ENCODE results near the gene TMEM240.
A peak's percentile ranks its signal among the peaks of the same experiment; 100 is the strongest.
"Not testable (repeated sequence)": the region's sequence is repeated elsewhere in the genome, so short reads cannot be mapped to it uniquely, and the experiment has no call there.

The TMEM240 gene

DNA sequence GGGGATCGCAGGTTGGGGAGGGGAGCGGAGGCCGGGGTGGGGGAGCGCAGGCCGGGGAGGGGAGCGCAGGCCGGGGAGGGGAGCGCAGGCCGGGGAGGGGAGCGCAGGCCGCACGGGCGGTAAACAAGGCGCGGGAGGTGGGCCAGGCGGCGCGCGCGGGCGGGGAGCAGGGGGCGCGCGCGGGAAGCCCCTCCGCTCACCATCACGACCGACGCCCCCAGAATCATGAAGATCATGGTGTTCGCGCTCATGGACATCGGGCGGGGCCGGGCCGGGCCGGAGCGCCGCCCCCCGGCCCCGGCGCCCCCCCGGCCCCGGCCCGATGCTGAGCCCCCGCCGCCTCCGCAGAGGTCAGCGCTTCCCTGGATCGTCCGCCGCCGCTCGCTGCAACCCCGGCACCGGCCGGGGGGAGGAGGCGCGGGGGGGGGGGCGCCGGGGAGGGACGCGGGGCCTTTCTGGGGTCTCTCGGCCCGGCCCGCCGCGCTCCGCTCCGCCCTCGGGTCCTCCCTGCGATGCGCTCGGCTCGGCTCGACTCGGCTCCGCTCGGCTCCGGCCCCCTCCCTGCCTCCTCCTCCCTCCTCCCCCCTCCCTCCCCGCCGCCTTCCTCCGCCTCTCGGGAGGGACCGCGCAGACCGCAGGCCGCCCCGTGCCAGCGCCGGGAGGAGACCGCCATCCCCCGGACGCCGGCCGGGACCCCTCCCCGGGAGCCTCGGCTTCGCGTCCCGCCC, at the start of gene TMEM240:
Gene TMEM240 (minus strand): TSS at position 535 of the 728 bp plus-strand sequence. CDS start 278 bp downstream, at position 257.
- peak in 1 of 2 experiments; percentile 37 for DNase-seq

DNA sequence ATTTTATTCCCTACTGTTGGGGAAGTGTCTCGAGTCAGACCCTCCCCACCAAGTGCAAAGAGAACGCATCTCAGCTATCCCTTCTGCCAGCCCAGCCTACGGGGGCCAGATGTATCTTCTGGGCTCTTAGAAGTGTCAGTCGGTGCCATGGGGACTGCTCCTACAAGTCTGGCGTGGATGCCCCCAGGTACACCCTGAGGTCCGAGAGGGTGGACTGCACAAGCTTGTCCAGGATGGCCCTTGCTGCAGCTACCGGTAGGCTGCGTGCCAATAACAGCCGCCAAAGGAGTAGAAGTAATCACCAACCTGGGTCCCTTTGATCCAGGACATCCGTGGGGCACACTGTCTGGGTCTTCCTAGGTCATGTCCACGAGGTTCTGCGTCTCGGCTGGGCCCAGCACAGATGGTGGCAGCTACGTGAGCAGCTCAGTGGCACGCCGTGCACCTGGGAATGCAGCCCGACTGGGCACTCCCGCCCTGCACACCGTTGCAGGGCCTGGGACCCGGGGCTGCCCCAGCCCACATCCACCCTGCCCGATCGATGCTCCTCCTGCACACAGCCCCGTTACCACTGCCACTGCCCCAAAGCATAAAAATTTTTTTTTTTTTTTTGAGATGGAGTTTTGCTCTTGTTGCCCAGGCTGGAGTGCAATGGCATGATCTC, 43.1 kb upstream of the TMEM240 start:
- DNase-seq: no peak

DNA sequence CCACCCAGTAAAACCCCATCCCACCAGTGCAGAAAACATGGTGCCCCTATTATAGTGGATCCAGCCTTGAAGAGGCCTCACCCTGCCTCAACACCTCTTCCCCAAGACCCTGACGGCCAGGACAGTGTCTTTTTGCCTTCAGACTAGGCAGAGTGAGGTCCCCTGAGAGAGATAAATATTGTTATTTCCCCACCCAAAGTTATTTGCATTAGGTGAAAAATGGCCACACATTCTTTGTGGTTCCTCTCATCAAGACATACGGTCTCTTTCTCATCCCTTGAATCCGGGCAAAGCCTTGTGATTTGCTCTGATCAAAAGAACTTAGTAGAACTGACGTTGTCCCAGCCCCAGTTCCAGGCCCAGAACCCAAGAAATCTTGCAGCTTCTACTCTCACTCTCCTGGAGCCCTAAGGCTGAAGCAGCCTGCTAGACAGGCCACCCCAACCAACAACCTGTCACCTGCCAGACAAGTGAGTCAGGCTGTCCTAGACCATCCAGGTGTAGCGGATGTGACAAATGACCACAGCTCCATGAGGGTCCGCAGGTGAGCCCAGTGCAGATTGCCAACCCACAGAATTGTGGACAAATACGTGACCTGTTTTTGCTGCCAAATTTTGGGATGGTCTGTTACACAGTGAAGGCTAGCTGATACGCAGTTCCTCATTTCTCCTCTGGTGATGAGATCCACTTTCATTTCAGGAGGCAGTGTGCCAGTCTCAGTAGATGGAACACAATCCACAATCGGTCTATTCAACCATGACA, 42.3 kb upstream of the TMEM240 start:
- DNase-seq: no peak

DNA sequence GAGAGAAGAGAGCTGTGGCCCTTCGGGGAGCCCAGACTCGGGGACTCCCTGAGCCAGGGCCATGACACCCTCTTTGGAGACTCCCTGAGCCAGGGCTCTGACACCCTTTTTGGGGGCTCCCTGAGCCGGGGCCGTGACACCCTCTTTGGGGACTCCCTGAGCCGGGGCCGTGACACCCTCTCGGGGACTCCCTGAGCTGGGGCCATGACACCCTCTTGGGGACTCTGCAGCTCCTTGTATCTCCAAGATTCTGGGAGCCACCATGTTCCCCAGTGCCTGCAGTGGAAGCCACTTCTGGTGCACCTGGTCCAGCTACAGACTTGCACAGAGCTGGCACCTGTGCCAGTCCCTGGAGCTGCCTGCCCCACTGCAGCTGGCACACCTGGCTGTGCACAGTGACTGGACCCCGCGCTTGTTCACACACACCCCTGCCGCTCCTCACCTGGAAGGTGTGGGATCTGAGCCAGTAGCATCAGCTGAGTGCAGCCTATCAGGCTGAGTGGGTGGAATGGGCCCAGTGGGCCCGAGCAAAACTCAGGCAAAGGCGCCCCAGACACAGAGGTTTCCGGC, 38.0 kb upstream of the TMEM240 start:
- DNase-seq: no peak

DNA sequence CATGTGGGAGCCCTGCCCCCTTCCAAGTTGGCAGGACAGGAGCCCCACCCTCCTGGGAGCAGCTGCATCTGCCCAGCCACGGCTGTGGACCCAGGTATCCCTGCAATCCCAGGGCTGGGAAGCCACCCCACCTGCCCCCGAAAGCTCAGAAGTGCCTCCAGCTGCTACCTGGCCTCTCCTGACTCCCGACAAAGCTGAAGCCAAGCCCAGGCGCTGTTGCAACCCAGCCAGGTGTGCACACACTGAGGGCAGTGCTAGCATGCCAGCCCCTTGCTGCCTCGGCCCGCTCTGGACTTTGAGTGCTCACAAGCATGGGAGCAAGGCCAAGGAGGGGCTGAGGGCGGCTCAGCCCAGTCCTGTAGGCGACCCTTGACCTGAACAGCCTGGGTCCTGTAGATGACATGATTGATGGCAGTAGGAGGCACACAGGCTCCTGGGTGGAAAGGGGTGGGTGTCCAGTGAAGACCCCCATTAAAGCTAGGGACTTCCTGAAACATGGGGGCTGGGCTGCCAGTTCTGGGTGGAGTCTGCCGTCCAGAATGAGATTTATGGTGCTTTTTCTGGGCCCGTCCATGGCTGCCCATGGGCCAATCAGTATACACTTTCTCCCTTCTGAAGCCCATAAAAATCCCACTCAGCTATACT, 37.1 kb upstream of the TMEM240 start:
- DNase-seq: no peak

DNA sequence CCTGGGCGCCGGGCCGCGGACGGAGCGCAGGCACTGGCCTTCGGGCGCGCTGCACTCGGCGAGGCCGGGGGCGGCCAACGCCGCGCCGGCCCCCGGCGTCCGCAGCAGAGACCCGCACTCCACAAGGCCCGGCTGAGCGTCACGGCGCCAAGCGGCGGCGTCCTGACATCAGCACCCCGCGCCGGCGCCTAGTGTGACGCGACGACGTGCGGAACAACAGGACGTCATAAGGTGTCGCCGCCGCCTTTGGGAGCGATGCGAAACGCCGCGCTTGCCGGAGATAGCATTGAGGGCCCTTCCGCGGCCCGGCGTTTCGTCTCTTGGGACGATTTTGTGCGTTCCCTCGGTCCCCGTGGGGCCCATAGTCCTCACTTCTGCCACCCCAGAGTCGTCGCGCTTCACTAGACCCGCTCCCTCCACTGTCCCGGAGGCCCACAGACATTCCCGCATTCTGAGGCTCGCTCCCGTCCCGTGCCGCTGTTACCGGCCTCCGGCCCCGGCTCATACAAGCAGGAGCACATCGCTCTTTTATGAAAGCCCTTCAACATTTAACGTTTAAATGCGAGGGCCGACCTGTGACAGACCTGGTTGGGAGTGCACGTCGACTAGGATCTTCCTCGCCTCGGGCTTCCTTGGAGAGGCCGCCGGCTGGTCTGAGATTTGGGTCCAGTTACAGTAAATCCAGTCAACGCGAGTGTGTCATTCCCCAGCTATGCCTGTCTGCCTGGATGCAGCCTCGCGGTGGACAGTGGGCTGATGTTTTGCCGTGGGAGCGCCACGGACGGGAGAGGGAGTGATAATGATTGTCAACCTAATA, 34.5 kb upstream of the TMEM240 start, which contains the start of gene SSU72:
Gene SSU72 (minus strand): TSS at position 143 of the 817 bp plus-strand sequence. CDS start 306 bp downstream, outside the sequence.
- peak in 1 of 2 experiments; percentile 44 for DNase-seq

DNA sequence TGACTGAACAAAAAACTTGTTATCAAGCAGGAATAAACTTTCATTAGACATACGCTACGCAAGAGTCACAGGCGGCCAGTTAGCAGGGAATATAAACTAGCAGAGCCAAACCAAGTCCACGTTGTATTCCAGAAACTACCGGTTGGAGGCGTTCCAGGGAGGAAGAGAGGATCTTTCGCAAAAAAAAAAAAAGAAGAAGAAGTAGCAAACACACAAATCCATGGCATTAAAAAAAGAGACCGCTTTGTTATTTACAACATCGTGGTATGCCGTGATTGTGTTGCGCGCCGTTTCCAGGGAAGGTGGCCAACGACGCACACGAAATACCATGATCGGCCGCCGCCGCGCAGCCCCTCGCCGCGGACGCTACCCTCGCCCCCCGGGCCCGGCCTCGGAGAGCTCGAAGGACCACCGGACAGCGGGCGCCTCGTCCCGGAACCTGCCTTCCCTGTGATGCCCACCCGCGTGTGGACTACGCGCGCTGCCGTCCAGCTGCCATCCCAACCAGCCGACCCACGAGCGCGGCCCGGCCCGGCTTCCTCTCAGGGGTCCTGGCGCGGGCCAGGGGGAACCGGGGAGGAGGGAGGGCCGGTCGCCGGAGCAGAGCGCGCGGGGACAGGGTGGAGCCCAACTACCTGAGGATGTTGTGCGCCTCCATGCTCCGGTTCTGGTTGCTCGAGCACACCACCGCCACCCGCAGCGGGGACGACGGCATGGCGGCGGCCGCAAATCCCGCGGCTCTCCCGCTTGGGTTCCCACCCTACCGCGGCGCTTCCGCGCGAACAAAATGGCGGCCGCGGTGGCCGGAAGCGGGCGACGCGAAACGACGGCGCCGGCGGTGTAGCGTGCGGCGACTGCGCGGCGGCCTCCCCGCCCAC, 33.7 kb upstream of the TMEM240 start:
- no peak for DNase-seq

DNA sequence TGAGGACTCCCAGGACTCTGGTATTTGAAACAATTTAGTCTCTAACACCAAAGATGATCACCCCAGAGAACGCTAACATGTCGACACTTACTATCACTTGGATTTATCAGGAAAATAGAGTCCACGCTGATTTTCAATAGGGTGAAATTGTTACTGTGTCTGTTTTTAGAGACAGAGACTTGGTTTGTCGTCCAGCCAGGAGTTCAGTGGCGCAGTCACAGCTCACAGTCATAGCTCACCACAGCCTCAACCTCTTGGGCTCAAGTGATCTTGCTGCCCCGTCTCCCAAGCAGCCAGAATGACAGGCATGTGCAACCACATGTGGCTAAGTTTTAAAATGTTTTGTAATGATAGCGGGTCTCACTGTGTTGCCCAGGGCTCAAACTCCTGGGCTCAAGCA, 28.9 kb upstream of the TMEM240 start:
- no peak for DNase-seq

DNA sequence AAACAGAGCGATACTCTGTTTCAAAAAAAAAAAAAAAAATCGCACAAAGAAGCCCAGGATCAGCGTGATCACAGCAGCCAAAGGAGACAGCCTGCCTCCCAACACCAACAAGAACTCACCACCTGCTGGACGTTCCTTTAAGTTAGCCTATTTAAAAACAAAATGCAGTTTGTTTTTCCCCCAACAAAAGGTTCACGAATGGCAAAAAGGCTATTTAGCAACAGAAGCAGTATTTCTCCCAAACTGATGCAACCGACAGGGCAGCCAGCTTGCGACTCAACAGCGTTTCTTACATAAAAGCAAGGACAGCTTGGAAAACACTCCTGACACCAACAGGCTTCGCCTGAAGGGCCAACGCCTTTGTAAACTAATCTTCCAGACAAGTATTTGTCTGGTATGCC, 27.5 kb upstream of the TMEM240 start:
- no peak for DNase-seq

DNA sequence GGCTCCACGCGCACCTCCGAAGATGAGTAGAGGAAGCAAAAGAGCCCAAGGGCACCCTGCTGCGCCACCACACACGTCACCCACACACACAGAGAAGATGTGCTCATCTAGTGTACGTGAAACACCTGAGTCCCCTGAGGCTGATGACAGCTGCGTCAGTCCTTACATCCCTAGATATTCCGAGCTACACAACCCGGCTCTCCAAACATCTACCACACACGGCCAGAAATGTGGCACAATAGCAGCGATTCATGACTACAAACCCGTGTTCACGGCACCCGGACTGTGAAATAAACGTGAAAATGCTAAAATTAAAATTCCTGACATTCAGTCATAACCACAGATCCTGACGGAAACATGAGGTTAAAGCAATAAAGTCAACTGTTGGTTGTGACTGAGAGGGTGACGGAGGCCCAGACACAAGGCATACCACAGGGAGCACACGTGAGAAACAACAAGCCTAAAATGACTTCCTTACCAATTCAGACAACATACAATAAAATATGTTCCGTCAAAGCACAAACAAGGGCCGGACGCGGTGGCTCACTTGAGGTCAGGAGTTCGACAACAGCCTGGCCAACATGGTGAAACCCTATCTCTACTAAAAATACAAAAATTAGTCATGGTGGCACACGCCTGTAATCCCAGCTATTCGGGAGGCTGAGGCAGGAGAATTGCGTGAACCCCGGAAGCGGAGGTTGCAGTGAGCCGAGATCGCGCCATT, 26.9 kb upstream of the TMEM240 start:
- DNase-seq: no peak

DNA sequence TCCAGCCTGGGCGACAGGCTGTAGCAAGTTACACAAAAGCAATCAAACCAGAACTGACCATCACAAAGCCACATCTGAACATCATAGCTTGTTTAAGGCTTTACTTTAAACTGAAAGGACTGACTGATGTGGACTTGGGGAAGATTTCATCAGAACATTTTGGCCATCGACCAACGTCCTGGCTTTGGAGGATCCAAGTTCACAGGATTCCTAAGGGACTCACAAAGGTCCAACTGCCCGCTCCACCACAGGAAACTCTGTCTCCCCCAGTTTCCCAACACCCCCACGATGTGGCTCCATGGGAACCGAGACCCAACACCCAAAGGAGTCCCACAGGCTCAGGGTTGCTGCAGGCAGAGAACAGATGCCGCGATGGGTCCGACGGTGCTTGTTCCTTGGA, 24.9 kb upstream of the TMEM240 start:
- no peak for DNase-seq

DNA sequence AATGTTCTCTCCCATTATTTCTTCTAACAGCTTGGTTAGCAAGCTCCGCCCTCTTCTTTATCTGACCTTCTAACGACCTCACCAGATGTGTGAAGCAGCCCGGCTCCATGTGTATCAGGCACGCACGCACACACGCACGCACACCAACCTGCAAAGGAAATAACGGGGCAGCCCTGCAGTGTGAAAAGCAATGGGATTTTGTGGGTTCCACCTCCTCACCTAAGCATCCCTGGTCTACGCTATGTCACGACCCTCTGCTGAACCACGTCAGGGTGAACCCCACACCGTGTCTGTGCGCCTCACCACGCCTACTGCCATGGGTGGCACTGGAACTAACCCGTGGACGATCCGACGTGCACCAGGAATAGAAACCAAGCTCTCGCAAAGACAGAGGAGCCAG, 23.8 kb upstream of the TMEM240 start:
- DNase-seq: no peak

DNA sequence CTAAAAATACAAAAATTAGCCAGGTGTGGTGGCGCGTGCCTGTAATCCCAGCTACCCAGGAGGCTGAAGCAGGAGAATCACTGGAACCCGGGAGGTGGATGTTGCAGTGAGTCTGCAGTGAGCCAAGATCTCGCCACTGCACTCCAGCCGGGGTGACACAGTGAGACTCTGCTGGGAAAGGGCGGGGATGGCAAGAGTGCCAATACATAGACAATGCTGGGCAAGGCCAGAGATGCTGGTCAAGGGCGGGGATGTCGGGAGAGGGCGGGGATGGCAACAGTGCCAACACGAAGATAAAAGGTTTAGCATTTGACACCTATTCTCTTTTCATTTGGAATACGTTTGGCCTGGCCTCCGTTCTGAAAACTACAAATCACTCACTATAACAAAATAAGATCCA, 23.3 kb upstream of the TMEM240 start:
- DNase-seq: no peak

DNA sequence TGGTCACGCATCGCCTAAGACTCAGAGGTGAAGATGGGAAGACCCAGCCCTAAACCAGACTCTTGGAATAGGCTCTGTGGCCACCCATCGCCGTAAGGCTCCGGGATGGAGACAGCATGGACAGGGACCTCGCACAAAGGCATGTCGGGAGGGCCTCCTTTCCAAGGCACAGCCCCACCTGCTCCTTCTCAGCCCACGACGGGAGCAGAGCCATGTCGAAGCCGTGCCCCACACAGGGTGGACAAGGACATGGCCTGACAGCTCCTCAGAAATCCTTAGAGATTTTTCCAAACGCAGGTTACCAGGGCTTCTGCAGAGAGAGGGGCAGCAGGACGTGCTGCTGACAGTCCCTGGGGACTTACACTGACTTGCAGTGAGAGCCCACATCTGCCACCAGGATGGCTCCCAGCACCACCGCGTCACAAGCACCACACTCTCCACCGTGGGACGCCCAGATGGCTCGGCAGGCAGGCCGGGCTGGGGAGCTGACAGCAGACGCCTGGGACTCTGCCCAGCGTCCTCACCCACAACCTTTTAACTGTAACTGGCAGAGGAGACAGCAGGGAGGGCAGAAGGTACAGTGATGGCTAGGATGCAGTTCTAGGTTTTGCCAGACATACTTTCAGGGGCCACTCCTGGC, 22.3 kb upstream of the TMEM240 start:
- DNase-seq: no peak

DNA sequence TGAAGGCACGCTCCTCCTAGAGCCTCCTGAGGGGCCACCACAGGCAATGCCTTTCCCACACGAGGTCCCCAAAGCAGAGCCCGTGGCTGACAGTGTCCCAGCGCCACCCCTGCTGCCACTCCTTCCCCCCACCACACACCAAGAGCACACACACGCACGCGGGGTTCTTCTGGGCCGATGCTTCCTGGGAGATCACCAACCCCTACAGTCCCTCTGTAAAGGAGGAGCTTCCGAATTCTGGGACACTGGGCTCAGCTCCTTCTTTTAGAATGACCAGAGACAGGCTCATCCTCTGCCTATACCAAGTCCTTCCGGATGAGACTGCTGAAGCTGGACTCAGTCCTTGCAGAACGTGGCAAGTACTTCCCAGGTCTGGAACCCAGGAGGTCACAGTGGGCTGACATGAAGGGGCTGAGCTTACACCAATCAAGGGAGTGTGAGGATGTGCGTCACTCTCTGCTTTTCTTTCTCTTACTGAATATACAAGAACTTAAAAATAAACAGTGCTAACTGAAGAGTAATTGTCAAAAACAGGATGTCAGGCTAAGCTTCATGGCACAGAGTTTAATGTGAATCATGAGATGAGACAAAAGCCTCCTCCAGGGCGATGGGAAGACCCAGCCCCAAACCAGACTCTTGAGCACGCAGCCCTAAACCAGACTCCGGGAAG, 21.5 kb upstream of the TMEM240 start:
- no peak for DNase-seq

DNA sequence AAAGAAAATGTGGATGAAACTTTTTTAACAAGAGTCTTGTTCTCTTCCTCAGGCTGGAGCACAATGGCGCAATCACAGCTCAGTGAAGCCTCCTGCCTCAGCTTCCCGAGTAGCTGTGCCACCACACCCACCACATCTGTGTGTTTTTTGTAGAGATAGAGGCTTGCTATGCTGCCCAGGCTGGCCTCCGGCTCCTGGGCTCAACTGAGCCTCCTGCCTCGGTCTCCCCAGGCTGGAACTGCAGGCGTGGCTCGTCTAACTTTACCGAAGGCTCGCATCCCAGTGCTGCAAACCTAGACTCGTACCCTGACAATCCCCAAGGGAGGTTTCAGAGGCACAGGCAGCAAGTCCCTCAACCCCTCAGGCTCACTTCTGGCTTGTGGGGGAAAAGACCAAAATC, 19.8 kb upstream of the TMEM240 start:
- no peak for DNase-seq

DNA sequence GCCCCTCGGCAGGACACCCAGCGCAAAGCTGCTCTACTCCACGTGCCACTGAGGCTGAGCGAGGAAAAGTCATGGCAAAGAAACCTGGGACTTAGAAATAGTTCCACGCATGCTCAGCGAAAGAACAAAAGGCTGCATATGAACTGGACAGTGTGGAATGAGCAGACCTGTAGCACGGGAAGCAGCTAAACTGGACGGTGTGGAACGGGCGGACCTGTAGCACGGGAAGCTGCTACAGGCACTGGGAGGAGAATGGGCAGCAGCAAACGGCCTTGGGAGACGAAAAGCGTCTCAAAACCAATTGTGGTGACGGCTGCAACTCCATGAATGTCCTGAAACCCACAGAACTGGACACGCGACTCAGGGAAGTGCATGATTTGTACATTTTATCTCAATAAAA, 18.6 kb upstream of the TMEM240 start:
- no peak for DNase-seq

DNA sequence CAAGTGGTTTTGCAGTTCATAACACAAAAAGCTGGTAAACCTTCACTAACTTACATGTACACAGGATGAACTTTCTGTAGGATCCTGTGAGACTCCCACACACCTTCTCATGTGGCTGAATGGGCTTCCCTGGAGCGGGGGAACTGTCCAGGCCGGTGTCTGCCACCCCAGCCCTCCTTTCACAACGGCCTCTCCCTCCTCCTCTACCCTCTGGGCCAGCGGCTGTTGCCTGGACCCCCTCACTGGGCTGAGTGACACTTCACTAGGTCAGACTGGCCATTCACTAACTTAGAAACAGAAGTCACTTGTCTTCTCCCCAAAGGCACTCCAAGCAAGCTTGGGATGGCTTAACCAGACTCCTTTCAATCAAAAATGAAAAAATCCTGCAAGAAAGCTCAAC, 18.2 kb upstream of the TMEM240 start:
- DNase-seq: no peak

DNA sequence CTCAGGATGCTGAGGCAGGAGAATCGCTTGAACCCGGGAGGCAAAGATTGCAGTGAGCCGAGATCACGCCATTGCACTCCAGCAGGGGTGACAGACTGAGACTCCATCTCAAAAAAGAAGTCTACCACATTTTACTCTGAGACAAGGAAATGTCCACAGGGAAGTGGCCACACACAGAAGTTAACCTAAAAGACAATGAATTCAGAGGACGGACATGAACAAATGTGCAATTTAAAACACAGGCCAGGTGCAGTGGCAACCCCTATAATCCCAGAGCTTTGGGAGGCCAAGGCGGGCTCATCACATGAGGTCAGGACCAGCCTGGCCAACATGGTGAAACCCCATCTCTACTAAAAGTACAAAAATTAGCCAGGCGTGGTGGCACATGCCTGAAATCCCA, 17.3 kb upstream of the TMEM240 start:
- DNase-seq: not testable (repeated sequence)

All from cerebellar nuclear complex (tissue), 1 donor.